Aorta (tissue), 5 donors: ENCODE data around the gene MRPS27. TPM values are rescaled to one million over a fixed set of nuclear protein-coding genes. Genes with fewer than 3 reads are reported as not detected.
A peak's percentile ranks its signal among the peaks of the same experiment; 100 is the strongest.

ENCODE experiments used
- ATAC-seq: fragments of 200-7000 bp; cut with Tn5 transposase; one replicate; pipeline ENCODE4 v1.9.1; 2022; ENCODE audit warnings: moderate library complexity; ENCODE audit not compliant: low FRiP score
- DNase-seq, 2 donors: peaks; one replicate each; pipeline ENCODE4 v3.0.0-alpha.2; 2020
- H3K27ac ChIP-seq, 2 donors: one replicate each; pipeline ENCODE4 v1.5.1; 2013; ENCODE audit warnings: low read length in 2 of 2, mild to moderate bottlenecking in 2 of 2, moderate library complexity in 2 of 2, control low read depth in 1 of 2, inconsistent platforms in 1 of 2, low read depth in 1 of 2
- H3K27me3 ChIP-seq, 2 donors: one replicate each; pipeline ENCODE4 v1.6.1; 2013; ENCODE audit warnings: control low read depth in 1 of 2, low read length in 1 of 2, mild to moderate bottlenecking in 1 of 2, moderate library complexity in 1 of 2; ENCODE audit not compliant: insufficient read depth in 2 of 2, control insufficient read depth in 1 of 2
- H3K36me3 ChIP-seq, 2 donors: one replicate each; pipeline ENCODE4 v1.6.1; 2013; ENCODE audit warnings: control low read depth in 1 of 2, low read length in 1 of 2, mild to moderate bottlenecking in 1 of 2; ENCODE audit not compliant: insufficient read depth in 2 of 2, control insufficient read depth in 1 of 2
- H3K4me1 ChIP-seq, 2 donors: one replicate each; pipeline ENCODE4 v1.6.1; 2013; ENCODE audit warnings: low read length in 2 of 2, control low read depth in 1 of 2, mild to moderate bottlenecking in 1 of 2, moderate library complexity in 1 of 2; ENCODE audit not compliant: insufficient read depth in 2 of 2, control insufficient read depth in 1 of 2
- H3K4me3 ChIP-seq, 2 donors: one replicate each; pipeline ENCODE4 v1.5.1; 2013; ENCODE audit warnings: low read length in 2 of 2, control low read depth in 1 of 2, mild to moderate bottlenecking in 1 of 2
- H3K9me3 ChIP-seq: one replicate; pipeline ENCODE4 v1.6.1; 2013; ENCODE audit warnings: mild to moderate bottlenecking, low read length; ENCODE audit not compliant: control insufficient read depth
- WGBS, 2 donors: extraction: QIAGEN DNeasy Blood & Tissue Kit; methylation state at CpG; one replicate each; pipeline ENCODE4 v1.1.7; 2013; 5-methylcytosine and 5-hydroxymethylcytosine counted together
- intact Hi-C, 2 donors: fragments of 100-400 bp; cut with DNase I; formaldehyde crosslinking; loops; one replicate each; pipeline versions ENCODE4 v1.14.2 to v1.15.0; 2022
- polyA plus RNA-seq, 2 donors: library from polyadenylated mRNA; stranded (reverse); fragments of 200-250 nt; gene quantifications; one replicate each; pipeline ENCODE4 v1.2.3, GENCODE V29; 2013
- total RNA-seq, 2 donors: library from RNA; stranded (reverse); fragmentation: NEBNext Ultra II Directional; extraction: Animal tissue kit (Norgen Biotek cat#: 25700); gene quantifications; one replicate each; pipeline ENCODE4 v1.2.1, GENCODE V29; 2021
- donor health status: healthy with polysubstance abuse.
- donor health status: Bipolar disorder and iron deficiency.
- donor health status: DM: no; HTN: no; CAD: no.
- donor health status: DM: no; HTN: no; CAD: no.
- donor health status: DM: yes; HTN: yes; CAD: no.

Gene MRPS27
- total and polyA plus RNA-seq, 4 donors, result 22.5 to 42.1 (median 34.7) TPM

GRCh38 chr5:72363166-72363802 lies 43.2 kb upstream of the MRPS27 start:
- DNase-seq (no peak), ATAC-seq (no peak)
- WGBS, 2 donors, result 100% methylated on average over 1 of the region's 1 CpG

GRCh38 chr5:72359886-72360285 lies 39.8 kb upstream of the MRPS27 start:
- Histone ChIP-seq H3K4me1 (no peaks in the 10 kb centered on the region), H3K4me3 (no peak overlapping the region), H3K9me3 (peaks cover 2% of the 10 kb centered on the region), H3K27me3 (no peaks in the 10 kb centered on the region), H3K27ac (no peak overlapping the region), H3K36me3 (peaks cover 9 to 12% of the 10 kb centered on the region in 2 donors)
- intact Hi-C loops, result loop anchor here in 1 of 2 donors (10.0 kb wide), 1 partner anchor 235 kb away; no protein-coding TSS in a partner anchor
- ATAC-seq, result no peak
- WGBS, 2 donors, result 94 to 96% methylated on average over 1 of the region's 1 CpG
- no peak for DNase-seq

More at GRCh38 chr5:72363166-72363802, 43.2 kb upstream of the MRPS27 start:
- Histone ChIP-seq H3K4me3 (no peak overlapping the region), H3K36me3 (peaks cover 6 to 12% of the 10 kb centered on the region in 2 donors), H3K27me3 (no peaks in the 10 kb centered on the region), H3K27ac (no peak overlapping the region), H3K4me1 (no peaks in the 10 kb centered on the region), H3K9me3 (peaks cover 2% of the 10 kb centered on the region)
- intact Hi-C loops, result loop anchor here in 1 of 2 donors (10.0 kb wide), 1 partner anchor 232 kb away; no protein-coding TSS in a partner anchor

- H3K27ac ChIP-seq, result no peak overlapping the region
- intact Hi-C loops, result no loop called here
- ATAC-seq, result no peak
Observed at GRCh38 chr5:72358925-72359324, 38.9 kb upstream of the MRPS27 start.

GRCh38 chr5:72356361-72356760 lies 36.3 kb upstream of the MRPS27 start:
- Histone ChIP-seq H3K4me3 (no peak overlapping the region), H3K27ac (no peak overlapping the region), H3K36me3 (peaks cover 3 to 5% of the 10 kb centered on the region in 2 donors), H3K9me3 (peaks cover 2% of the 10 kb centered on the region), H3K4me1 (no peaks in the 10 kb centered on the region), H3K27me3 (no peaks in the 10 kb centered on the region)
- ATAC-seq (no peak), DNase-seq (no peak)
- intact Hi-C loops, result no loop called here
- WGBS, 2 donors, result 74 to 86% methylated on average over 1 of the region's 1 CpG

More at GRCh38 chr5:72358925-72359324, 38.9 kb upstream of the MRPS27 start:
- no peaks in the 10 kb centered on the region for H3K4me1 ChIP-seq
- no peak for DNase-seq
- H3K27me3 ChIP-seq, result no peaks in the 10 kb centered on the region
- H3K9me3 ChIP-seq, result peaks cover 2% of the 10 kb centered on the region
- no peak overlapping the region for H3K4me3 ChIP-seq
- peaks cover 9 to 10% of the 10 kb centered on the region in 2 donors for H3K36me3 ChIP-seq

- WGBS, 2 donors, result 58 to 63% methylated on average over 5 of the region's 5 CpGs
- Histone ChIP-seq H3K36me3 (peaks cover 0 to 5% of the 10 kb centered on the region in 2 donors), H3K4me1 (no peaks in the 10 kb centered on the region), H3K4me3 (no peak overlapping the region), H3K27ac (no peak overlapping the region), H3K9me3 (no peaks in the 10 kb centered on the region), H3K27me3 (no peaks in the 10 kb centered on the region)
- intact Hi-C loops, result no loop called here
- peak in 1 of 2 donors; percentile 53 for DNase-seq
- ATAC-seq, result no peak
Observed at GRCh38 chr5:72355706-72356299, 35.8 kb upstream of the MRPS27 start.

- no peak for ATAC-seq
- no peaks in the 10 kb centered on the region for H3K4me1 ChIP-seq
- H3K36me3 ChIP-seq, result peaks cover 0 to under 1% of the 10 kb centered on the region in 2 donors
- intact Hi-C loops, result no loop called here
- H3K4me3 ChIP-seq, result no peak overlapping the region
- no peak for DNase-seq
- no peak overlapping the region for H3K27ac ChIP-seq
- H3K27me3 ChIP-seq, result no peaks in the 10 kb centered on the region
- H3K9me3 ChIP-seq, result no peaks in the 10 kb centered on the region
Observed at GRCh38 chr5:72353046-72353445, 33.0 kb upstream of the MRPS27 start.

- no peak for DNase-seq
- Histone ChIP-seq H3K27me3 (no peaks in the 10 kb centered on the region), H3K4me3 (no peak overlapping the region), H3K4me1 (no peaks in the 10 kb centered on the region), H3K9me3 (no peaks in the 10 kb centered on the region), H3K27ac (no peak overlapping the region), H3K36me3 (no peaks in the 10 kb centered on the region)
- 95 to 98% methylated on average over 1 of the region's 1 CpG for WGBS, 2 donors
- no peak for ATAC-seq
- intact Hi-C loops, result no loop called here
Observed at GRCh38 chr5:72352616-72353015, 32.6 kb upstream of the MRPS27 start.

- intact Hi-C loops, result no loop called here
- 93 to 98% methylated on average over 2 of the region's 2 CpGs for whole genome bisulfite sequencing, 2 donors
- no peak for ATAC-seq
Observed at GRCh38 chr5:72351376-72351775, 31.3 kb upstream of the MRPS27 start.

GRCh38 chr5:72347801-72348308 lies 27.8 kb upstream of the MRPS27 start:
- DNase-seq (no peak), ATAC-seq (no peak)
- intact Hi-C loops, result no loop called here
- H3K27me3 ChIP-seq, result no peaks in the 10 kb centered on the region
- no peaks in the 10 kb centered on the region for H3K4me1 ChIP-seq
- H3K36me3 ChIP-seq, result peaks cover 0 to 7% of the 10 kb centered on the region in 2 donors
- no peaks in the 10 kb centered on the region for H3K9me3 ChIP-seq
- no peak overlapping the region for H3K27ac ChIP-seq
- no peak overlapping the region for H3K4me3 ChIP-seq
- 92 to 95% methylated on average over 4 of the region's 4 CpGs for WGBS, 2 donors

More at GRCh38 chr5:72351376-72351775, 31.3 kb upstream of the MRPS27 start:
- H3K9me3 ChIP-seq, result no peaks in the 10 kb centered on the region
- no peak overlapping the region for H3K27ac ChIP-seq
- H3K4me1 ChIP-seq, result no peaks in the 10 kb centered on the region
- no peak overlapping the region for H3K4me3 ChIP-seq
- no peaks in the 10 kb centered on the region for H3K27me3 ChIP-seq
- DNase-seq, result no peak
- no peaks in the 10 kb centered on the region for H3K36me3 ChIP-seq
